Neural cell (in vitro differentiated cells): ENCODE results near the gene OLFML3.

ENCODE experiments used
- CTCF ChIP-seq: fragments of 450-650 bp; IDR thresholded peaks from 2 replicates; pipeline ENCODE4 v1.5.1; 2014; ENCODE audit warnings: antibody characterized with exemption, mild to moderate bottlenecking, moderate library complexity; ENCODE audit not compliant: poor library complexity, severe bottlenecking
- EP300 ChIP-seq: fragments of 450-650 bp; conservative IDR thresholded peaks from 2 replicates; pipeline ENCODE4 v1.6.1; 2014; ENCODE audit warnings: antibody characterized with exemption, mild to moderate bottlenecking, moderate library complexity; ENCODE audit not compliant: poor library complexity, severe bottlenecking
- EZH2 ChIP-seq: fragments of 200-600, 300-800 bp; shearing (Covaris generic), sonication (generic); IDR thresholded peaks from 2 replicates; pipeline ENCODE4 v1.6.1; 2014; ENCODE audit warnings: antibody characterized with exemption, low read length, borderline replicate concordance, mild to moderate bottlenecking; ENCODE audit not compliant: insufficient read depth, poor library complexity, severe bottlenecking
- MXI1 ChIP-seq: fragments of 450-650 bp; conservative IDR thresholded peaks from 2 replicates; pipeline ENCODE4 v1.6.1; 2014; ENCODE audit warnings: antibody characterized with exemption, mild to moderate bottlenecking; ENCODE audit not compliant: poor library complexity, severe bottlenecking
- RAD21 ChIP-seq: fragments of 450-650 bp; conservative IDR thresholded peaks from 2 replicates; pipeline ENCODE4 v1.6.1; 2014; ENCODE audit warnings: antibody characterized with exemption, mild to moderate bottlenecking, moderate library complexity
- REST ChIP-seq: IDR thresholded peaks from 2 replicates; pipeline ENCODE4 v1.6.1; 2012; ENCODE audit warnings: borderline replicate concordance
- TAF1 ChIP-seq: IDR thresholded peaks from 2 replicates; pipeline ENCODE4 v1.6.1; 2012; ENCODE audit warnings: low read depth

- TF ChIP-seq CTCF = no peak
- TF ChIP-seq TAF1 = no peak
- no peak for TF ChIP-seq RAD21
- no peak for TF ChIP-seq EZH2
- no peak for TF ChIP-seq REST
- TF ChIP-seq MXI1 = no peak
- no peak for TF ChIP-seq EP300
Measured at GRCh38 chr1:113934511-113935055, 44.7 kb upstream of the OLFML3 start.
